Adipose tissue (tissue), 3 donors: ENCODE data around the gene SRP9. TPM values are rescaled to one million over a fixed set of nuclear protein-coding genes. Genes with fewer than 3 reads are reported as not detected.
"Not testable (repeated sequence)": the region's sequence is repeated elsewhere in the genome, so short reads cannot be mapped to it uniquely, and the experiment has no call there.

ENCODE experiments used
- H3K27ac ChIP-seq: one replicate; pipeline ENCODE4 v1.5.1; 2013; ENCODE audit warnings: low read depth, low read length
- WGBS, 3 donors: extraction: QIAGEN DNeasy Blood & Tissue Kit; methylation state at CpG; one replicate each; pipeline ENCODE4 v1.1.7; 2013; 5-methylcytosine and 5-hydroxymethylcytosine counted together
- polyA plus RNA-seq, 3 donors: library from polyadenylated mRNA; stranded (reverse); fragments of 200-250 nt; gene quantifications; one replicate each; pipeline ENCODE4 v1.2.3, GENCODE V29; 2013
- donor health status: healthy with polysubstance abuse.
- donor health status: Bipolar disorder and iron deficiency.
- donor health status: healthy.

SRP9 gene
- polyA plus RNA-seq, 3 donors = 97.5 to 263 (median 147) TPM

- WGBS, 3 donors = 57 to 80% (median 75%) methylated on average over 12 of the region's 12 CpGs
- H3K27ac ChIP-seq = no peak overlapping the region
These were observed 46.2 kb downstream of the SRP9 start for GRCh38 chr1:225823811-225824261.

- WGBS, 3 donors = 43 to 94% (median 93%) methylated on average over 12 of the region's 12 CpGs
- H3K27ac ChIP-seq = no peak overlapping the region
These were observed 46.9 kb downstream of the SRP9 start for GRCh38 chr1:225824533-225824941.

- WGBS, 3 donors = 26 to 69% (median 68%) methylated on average over 6 of the region's 6 CpGs
- no peak overlapping the region for H3K27ac ChIP-seq
These were observed 47.5 kb downstream of the SRP9 start for GRCh38 chr1:225825078-225825477.

GRCh38 chr1:225825607-225826007 is 48.0 kb downstream of the SRP9 start:
- H3K27ac ChIP-seq = no peak overlapping the region
- 22 to 52% (median 37%) methylated on average over 7 of the region's 7 CpGs for WGBS, 3 donors

GRCh38 chr1:225827076-225827475 is 49.5 kb downstream of the SRP9 start:
- H3K27ac ChIP-seq = no peak overlapping the region
- 47 to 97% (median 76%) methylated on average over 8 of the region's 8 CpGs for WGBS, 3 donors

GRCh38 chr1:225828706-225829345 is 51.2 kb downstream of the SRP9 start:
- WGBS, 3 donors = 87 to 94% (median 93%) methylated on average over 14 of the region's 14 CpGs
- H3K27ac ChIP-seq = no peak overlapping the region

GRCh38 chr1:225830841-225831240 is 53.2 kb downstream of the SRP9 start:
- 87 to 95% (median 91%) methylated on average over 6 of the region's 6 CpGs for WGBS, 3 donors
- no peak overlapping the region for H3K27ac ChIP-seq

- 52 to 64% (median 57%) methylated on average over 7 of the region's 7 CpGs for WGBS, 3 donors
- no peak overlapping the region for H3K27ac ChIP-seq
These were observed 57.0 kb downstream of the SRP9 start for GRCh38 chr1:225834417-225835329.

GRCh38 chr1:225835856-225836255 is 58.2 kb downstream of the SRP9 start:
- no peak overlapping the region for H3K27ac ChIP-seq
- 18 to 33% (median 18%) methylated on average over 3 of the region's 3 CpGs for WGBS, 3 donors

- WGBS, 3 donors = 75 to 85% (median 80%) methylated on average over 4 of the region's 4 CpGs
- not testable (repeated sequence) for H3K27ac ChIP-seq
These were observed 58.7 kb downstream of the SRP9 start for GRCh38 chr1:225836296-225836695.

GRCh38 chr1:225838793-225839192 is 61.2 kb downstream of the SRP9 start:
- H3K27ac ChIP-seq = no peak overlapping the region
- 89 to 92% (median 89%) methylated on average over 14 of the region's 14 CpGs for WGBS, 3 donors

Other genes with a start within 250 kb of the SRP9 start
- 10 to 100 TPM; 13.9 to 36.8 (median 18.8) TPM for gene ENAH, start 124.7 kb upstream of the SRP9 start, polyA plus RNA-seq
- 100 to 1,000 TPM; 107 to 156 (median 146) TPM for gene EPHX1, start 32.3 kb downstream of the SRP9 start, polyA plus RNA-seq
- gene TMEM63A, start 104.6 kb downstream of the SRP9 start, polyA plus RNA-seq = 10 to 100 TPM; 26.2 to 51.8 (median 45.9) TPM
- 10 to 100 TPM in 1 of 3 donors, under 1 TPM in 1, not detected in 1; 0.18 to 60.5 TPM for gene LEFTY1, start 111.3 kb downstream of the SRP9 start, polyA plus RNA-seq
- gene PYCR2, start 146.4 kb downstream of the SRP9 start, polyA plus RNA-seq = 10 to 100 TPM; 44.1 to 59.5 (median 49.4) TPM
- 10 to 100 TPM in 1 of 3 donors, 1 to 10 TPM in 2; 2.2 to 13.2 (median 4.8) TPM for gene LEFTY2, start 163.4 kb downstream of the SRP9 start, polyA plus RNA-seq
- 10 to 100 TPM in 2 of 3 donors, 1 to 10 TPM in 1; 5.1 to 13.6 (median 13.0) TPM for gene SDE2, start 221.5 kb downstream of the SRP9 start, polyA plus RNA-seq